IPS-18c (cell line): Measurements from ENCODE around the gene WDR88.
"Not testable (repeated sequence)": the region's sequence is repeated elsewhere in the genome, so short reads cannot be mapped to it uniquely, and the experiment has no call there.

ENCODE experiments used
- H3K4me3 ChIP-seq: 2 replicates; pipeline ENCODE4 v1.7.0; 2013; ENCODE audit warnings: low read depth, mild to moderate bottlenecking, low read length, moderate library complexity; ENCODE audit not compliant: insufficient read depth
- H3K9me3 ChIP-seq: one replicate; pipeline ENCODE4 v1.6.1; 2013; ENCODE audit warnings: mild to moderate bottlenecking, low read length, moderate library complexity; ENCODE audit not compliant: control insufficient read depth, insufficient read depth

Gene WDR88

DNA sequence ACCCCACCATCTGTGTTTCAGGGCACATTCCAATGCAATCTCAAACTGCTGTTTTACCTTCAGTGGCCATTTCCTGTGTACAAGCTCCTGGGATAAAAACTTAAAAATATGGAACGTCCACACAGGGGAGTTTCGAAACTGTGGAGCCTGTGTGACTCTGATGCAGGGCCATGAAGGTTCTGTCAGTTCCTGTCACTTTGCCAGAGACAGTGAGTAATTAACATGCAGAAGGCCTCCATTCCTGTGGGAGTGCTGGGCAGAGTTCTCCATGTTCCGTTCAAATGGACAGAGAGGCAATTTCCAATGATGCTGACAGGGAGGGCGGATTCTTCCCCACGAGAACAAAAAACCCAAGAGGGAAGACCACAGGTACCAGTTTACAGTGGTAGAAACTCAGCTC is 24.4 kb downstream of the WDR88 start:
- H3K4me3 ChIP-seq: no peak overlapping the region

GRCh38 chr19:33157906-33158305 is 26.0 kb downstream of the WDR88 start:
- peaks cover 4% of the 10 kb centered on the region for H3K9me3 ChIP-seq
- no peak overlapping the region for H3K4me3 ChIP-seq

More for the DNA sequence above, 24.4 kb downstream of the WDR88 start:
- H3K9me3 ChIP-seq: peaks cover 4% of the 10 kb centered on the region

GRCh38 chr19:33158365-33158764 is 26.5 kb downstream of the WDR88 start:
- H3K4me3 ChIP-seq: no peak overlapping the region
- H3K9me3 ChIP-seq: peaks cover 4% of the 10 kb centered on the region

GRCh38 chr19:33159149-33159548 is 27.2 kb downstream of the WDR88 start:
- peaks cover 6% of the 10 kb centered on the region for H3K9me3 ChIP-seq
- H3K4me3 ChIP-seq: no peak overlapping the region

- Histone ChIP-seq H3K9me3 (peaks cover 6% of the 10 kb centered on the region), H3K4me3 (no peak overlapping the region)
Measured at GRCh38 chr19:33159893-33160292, 28.0 kb downstream of the WDR88 start.

DNA sequence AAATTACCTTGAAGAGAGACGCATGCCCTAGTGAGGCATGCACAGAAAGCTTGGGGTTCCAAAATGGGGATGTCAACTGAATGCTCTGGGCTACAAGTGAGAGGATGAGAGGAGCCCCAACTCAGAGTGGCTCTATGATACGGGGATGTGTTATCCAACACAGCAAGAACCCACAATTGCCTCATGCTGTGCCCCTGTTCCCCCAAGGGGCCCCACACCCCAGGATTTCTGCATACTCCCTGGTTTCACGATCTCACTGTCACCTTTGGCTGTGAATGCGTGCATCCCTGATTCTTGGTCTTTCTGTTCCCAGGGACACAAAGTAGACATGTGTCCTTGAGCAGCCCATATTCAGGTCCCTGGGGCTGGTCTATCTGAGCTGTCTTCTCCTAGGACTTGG is 29.3 kb downstream of the WDR88 start:
- Histone ChIP-seq H3K9me3 (peaks cover 6% of the 10 kb centered on the region), H3K4me3 (no peak overlapping the region)

- Histone ChIP-seq H3K9me3 (peaks cover 6% of the 10 kb centered on the region), H3K4me3 (no peak overlapping the region)
Measured at GRCh38 chr19:33163481-33163880, 31.6 kb downstream of the WDR88 start.

DNA sequence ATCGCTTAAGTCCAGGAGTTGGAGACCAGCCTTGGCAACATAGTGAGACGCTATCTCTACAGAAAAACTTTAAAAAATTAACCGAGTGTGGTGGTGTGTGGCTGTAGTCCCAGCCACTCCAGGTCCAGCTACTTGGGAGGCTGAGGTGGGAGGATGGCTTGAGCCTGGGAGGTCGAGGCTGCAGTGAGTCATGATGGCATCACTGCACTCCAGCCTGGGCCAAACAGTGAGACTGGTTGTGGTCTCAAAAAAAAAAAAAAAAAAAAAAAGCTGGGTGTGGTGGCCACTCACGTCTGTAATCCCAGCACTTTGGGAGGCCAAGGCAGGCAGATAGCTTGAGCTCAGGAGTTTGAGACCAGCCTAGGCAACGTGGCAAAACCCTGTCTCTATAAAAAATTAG is 34.1 kb downstream of the WDR88 start:
- not testable (repeated sequence) for H3K9me3 ChIP-seq, H3K4me3 ChIP-seq

DNA sequence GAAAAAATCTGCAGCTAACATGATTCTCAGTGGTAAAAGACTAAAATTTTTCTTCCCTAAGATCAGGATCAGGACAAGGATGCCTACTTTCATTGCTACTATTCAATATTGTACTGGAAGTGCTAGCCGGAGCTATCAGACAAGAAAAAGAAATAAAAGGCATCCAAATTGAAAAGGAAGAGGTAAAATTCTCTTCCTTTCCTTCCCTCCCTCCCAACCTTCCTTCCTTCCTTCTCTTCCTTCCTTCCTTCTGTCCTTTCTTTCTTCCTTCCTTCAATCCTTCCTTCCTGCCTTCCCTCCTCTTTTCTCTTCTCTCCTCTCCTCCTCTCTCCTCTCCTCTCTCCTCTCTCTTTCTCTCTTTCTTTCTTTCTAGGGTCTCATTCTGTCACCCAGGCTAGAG is 35.5 kb downstream of the WDR88 start:
- H3K9me3 ChIP-seq: peaks cover 2% of the 10 kb centered on the region
- H3K4me3 ChIP-seq: no peak overlapping the region

DNA sequence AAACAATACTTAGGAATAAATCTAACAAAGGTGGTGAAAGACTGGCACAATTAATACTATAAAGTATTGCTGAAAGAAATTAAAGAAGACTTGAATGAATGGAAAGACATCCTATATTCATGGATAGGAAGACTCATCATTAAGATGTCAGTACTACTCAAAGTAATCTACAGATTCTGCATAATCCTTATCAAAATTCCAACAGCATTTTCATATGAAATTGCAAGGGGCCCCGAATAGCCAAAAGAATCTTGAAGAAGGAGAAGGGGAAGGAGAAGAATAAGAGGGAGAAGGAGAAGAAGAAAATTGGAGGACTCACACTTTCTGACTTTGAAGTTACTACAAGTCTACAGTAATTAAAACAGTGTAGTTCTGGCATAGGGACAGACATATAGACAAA is 36.6 kb downstream of the WDR88 start:
- H3K9me3 ChIP-seq: peaks cover under 1% of the 10 kb centered on the region
- no peak overlapping the region for H3K4me3 ChIP-seq

- no peaks in the 10 kb centered on the region for H3K9me3 ChIP-seq
Measured at GRCh38 chr19:33171222-33171795, 39.4 kb downstream of the WDR88 start.

DNA sequence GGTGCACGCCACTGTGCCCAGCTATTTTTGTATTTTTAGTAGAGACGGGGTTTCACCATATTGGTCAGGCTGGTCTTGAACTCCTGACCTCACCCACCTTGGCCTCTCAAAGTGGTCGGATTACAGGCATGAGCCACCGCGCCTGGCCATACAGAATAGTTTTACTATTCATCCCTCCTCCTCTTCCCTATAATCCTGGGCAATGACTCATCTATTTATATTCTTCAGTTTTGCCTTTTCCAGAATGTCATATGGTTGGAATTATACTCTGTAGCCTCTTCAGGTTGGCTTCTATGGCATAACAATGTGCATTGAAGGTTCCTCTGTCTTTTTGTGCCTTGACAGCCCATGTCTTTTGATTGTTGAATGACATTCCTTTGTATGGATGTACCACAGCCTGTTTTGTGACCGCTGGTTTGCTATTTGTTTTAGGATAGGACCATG is 40.0 kb downstream of the WDR88 start:
- Histone ChIP-seq H3K4me3 (no peak overlapping the region), H3K9me3 (no peaks in the 10 kb centered on the region)

More at GRCh38 chr19:33171222-33171795, 39.4 kb downstream of the WDR88 start:
- H3K4me3 ChIP-seq: no peak overlapping the region

DNA sequence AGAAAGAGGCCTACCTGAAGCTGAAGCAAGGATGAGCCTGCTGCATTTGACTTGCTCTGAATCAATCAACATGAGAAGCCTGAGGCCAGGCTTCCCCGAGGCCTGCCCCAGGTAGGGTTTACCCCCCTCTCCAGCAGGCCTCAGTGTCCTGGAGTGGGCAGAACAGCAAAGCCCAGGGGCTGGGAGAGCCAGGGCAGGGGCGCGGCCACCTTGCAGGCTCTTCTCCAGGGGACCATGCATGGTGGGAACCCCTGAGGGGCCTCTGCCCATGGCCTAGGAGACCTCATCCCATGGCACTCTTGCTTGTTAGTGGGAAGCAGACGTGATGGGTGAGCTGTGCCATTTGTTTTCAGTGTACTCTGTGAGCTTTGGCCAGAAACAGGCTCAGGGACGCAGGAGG is 42.3 kb downstream of the WDR88 start:
- H3K9me3 ChIP-seq: peaks cover 2% of the 10 kb centered on the region

GRCh38 chr19:33175156-33175782 is 43.4 kb downstream of the WDR88 start:
- peaks cover 2% of the 10 kb centered on the region for H3K9me3 ChIP-seq
- no peak overlapping the region for H3K4me3 ChIP-seq

More for the DNA sequence above, 42.3 kb downstream of the WDR88 start:
- no peak overlapping the region for H3K4me3 ChIP-seq

- peak overlapping the region; percentile 93 for H3K4me3 ChIP-seq
- peaks cover 2% of the 10 kb centered on the region for H3K9me3 ChIP-seq
Measured at GRCh38 chr19:33175886-33176669, 44.2 kb downstream of the WDR88 start.

GRCh38 chr19:33176670-33177416 is 44.9 kb downstream of the WDR88 start:
- Histone ChIP-seq H3K9me3 (peaks cover 2% of the 10 kb centered on the region), H3K4me3 (peak overlapping the region; percentile 93)

DNA sequence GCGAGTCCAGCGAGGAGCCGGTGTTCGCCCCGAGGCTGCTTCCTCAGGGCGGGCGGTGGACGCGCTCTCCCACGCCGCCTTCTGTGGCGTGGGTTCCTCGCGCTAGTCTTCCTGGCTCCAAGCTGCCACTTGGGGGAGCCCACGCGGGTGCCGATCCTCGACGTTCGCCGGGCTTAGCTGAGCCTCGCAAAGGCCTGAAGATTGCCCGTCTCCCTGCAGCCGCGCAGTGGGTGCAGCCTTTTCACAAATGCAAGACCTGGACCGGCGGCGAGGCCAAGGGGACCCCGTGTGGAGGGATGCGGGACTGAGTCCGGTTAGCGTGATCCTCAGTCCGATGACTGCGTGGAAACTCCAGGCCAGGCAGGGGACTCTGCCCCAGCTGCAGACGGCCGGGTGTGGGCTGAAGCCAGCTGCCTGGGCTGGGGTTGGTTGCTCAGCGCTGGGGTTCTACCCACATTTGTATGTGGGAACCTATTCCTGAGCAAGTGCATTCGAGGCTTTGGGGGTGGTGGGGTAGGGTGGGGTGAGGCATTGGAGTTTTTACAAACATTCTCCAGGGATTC is 45.6 kb downstream of the WDR88 start:
- Histone ChIP-seq H3K4me3 (peak overlapping the region; percentile 87), H3K9me3 (peaks cover 2% of the 10 kb centered on the region)
